Karpas-422 (cell line): ENCODE data around the gene GNG7. TPM values are rescaled to one million over a fixed set of nuclear protein-coding genes. Genes with fewer than 3 reads are reported as not detected.

Source experiments
- DNase-seq: peaks from one replicate; pipeline ENCODE4 v3.0.0-alpha.2; 2015
- H2AFZ ChIP-seq: fragments of 200-600 bp; sonication (generic); 2 replicates; pipeline ENCODE4 v1.6.1; 2014; ENCODE audit warnings: antibody characterized with exemption, low read length, mixed read lengths
- H3K27ac ChIP-seq: fragments of 200-600 bp; sonication (generic); 2 replicates; pipeline ENCODE4 v1.5.1; 2014; ENCODE audit warnings: mild to moderate bottlenecking, low read length, moderate library complexity
- H3K27me3 ChIP-seq: fragments of 200-600 bp; sonication (generic); 2 replicates; pipeline ENCODE4 v1.6.1; 2014; ENCODE audit warnings: low read length, mixed read lengths
- H3K36me3 ChIP-seq: fragments of 200-600 bp; sonication (generic); 2 replicates; pipeline ENCODE4 v1.6.1; 2014; ENCODE audit warnings: low read length, mixed read lengths; ENCODE audit not compliant: insufficient read depth
- H3K4me1 ChIP-seq: fragments of 200-600 bp; sonication (generic); 2 replicates; pipeline ENCODE4 v1.6.1; 2014; ENCODE audit warnings: mild to moderate bottlenecking, low read length, mixed read lengths
- H3K4me2 ChIP-seq: fragments of 200-600 bp; sonication (generic); 2 replicates; pipeline ENCODE4 v1.6.1; 2014; ENCODE audit warnings: low read length, low read depth, mild to moderate bottlenecking; ENCODE audit not compliant: poor library complexity, severe bottlenecking
- H3K4me3 ChIP-seq: fragments of 200-600 bp; sonication (generic); 2 replicates; pipeline ENCODE4 v1.5.1; 2014; ENCODE audit warnings: mild to moderate bottlenecking, antibody characterized with exemption, low read length, mixed read lengths
- H3K79me2 ChIP-seq: fragments of 200-600 bp; sonication (generic); 2 replicates; pipeline ENCODE4 v1.6.1; 2014; ENCODE audit warnings: mild to moderate bottlenecking, low read length, mixed read lengths
- H3K9ac ChIP-seq: fragments of 200-600 bp; sonication (generic); 2 replicates; pipeline ENCODE4 v1.6.0; 2014; ENCODE audit warnings: low read length
- H3K9me2 ChIP-seq: fragments of 200-600 bp; sonication (generic), shearing (Covaris generic); replicated peaks from 2 replicates; pipeline ENCODE4 v1.6.0; 2014; ENCODE audit warnings: mild to moderate bottlenecking, low read length, moderate library complexity; ENCODE audit not compliant: insufficient read depth
- H3K9me3 ChIP-seq: fragments of 300-700, 200-600 bp; sonication (generic); 2 replicates; pipeline ENCODE4 v1.6.1; 2014; ENCODE audit warnings: low read length, mixed read lengths
- H4K20me1 ChIP-seq: fragments of 200-600 bp; sonication (generic); 2 replicates; pipeline ENCODE4 v1.6.1; 2014; ENCODE audit warnings: mild to moderate bottlenecking, antibody characterized with exemption, low read length, low read depth; ENCODE audit not compliant: insufficient read depth
- total RNA-seq: library from RNA; depleted of rRNA; stranded (reverse); fragments of >200 nt; shearing (Covaris generic); gene quantifications from 2 replicates; pipeline ENCODE4 v1.2.3, GENCODE V29; 2014; ENCODE audit warnings: low replicate concordance

GNG7 gene
- total RNA-seq, 1 experiment from 2014 or later = 0.19 TPM

DNA sequence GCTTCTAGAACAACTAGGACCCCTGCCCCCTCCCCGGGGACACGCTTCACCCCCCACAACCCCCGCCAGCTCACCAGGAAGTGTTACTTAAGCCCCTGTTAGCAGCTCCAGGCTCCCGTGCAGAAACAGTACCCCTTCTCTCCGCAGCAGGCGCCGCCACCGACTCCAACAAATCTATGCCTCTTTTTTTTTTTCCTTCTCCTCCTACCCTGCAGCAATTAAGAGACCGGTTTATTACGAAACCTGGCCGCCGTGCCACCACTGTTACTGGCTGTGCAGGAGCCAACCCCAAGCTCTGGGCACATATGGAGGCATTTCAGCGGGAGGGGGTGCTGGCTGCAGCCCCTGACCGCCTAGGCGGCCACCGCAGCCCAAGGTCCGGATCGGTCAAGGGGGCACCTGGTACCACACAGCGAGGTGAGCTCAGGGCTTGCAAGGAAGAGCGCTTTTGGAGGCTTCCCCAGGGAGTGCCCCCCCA, 224.2 kb downstream of the GNG7 start:
- H3K9ac ChIP-seq = peak overlapping the region; percentile 81
- DNase-seq = peak; percentile 79

DNA sequence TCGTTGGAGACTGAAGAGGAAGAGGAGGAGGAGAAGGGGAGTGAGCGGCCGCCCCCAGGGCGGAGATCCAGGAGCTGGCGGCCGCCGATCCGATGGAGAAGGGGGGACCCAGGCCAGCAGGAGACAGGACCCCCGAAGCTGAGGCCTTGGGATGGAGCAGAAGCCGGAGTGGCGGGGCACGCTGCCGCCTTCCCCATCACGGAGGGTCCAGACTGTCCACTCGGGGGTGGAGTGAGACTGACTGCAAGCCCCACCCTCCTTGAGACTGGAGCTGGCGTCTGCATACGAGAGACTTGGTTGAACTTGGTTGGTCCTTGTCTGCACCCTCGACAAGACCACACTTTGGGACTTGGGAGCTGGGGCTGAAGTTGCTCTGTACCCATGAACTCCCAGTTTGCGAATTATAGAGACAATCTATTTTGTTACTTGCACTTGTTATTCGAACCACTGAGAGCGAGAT, 224.7 kb downstream of the GNG7 start:
- Histone ChIP-seq H3K4me3 (peak overlapping the region; percentile 75), H3K27me3 (no peaks in the 10 kb centered on the region), H3K36me3 (no peaks in the 10 kb centered on the region; the same call in 1 of the 2 replicates), H2AFZ (no peak overlapping the region), H3K4me2 (peak overlapping the region; percentile 83), H3K79me2 (no peaks in the 10 kb centered on the region; the same call in 1 of the 2 replicates), H3K9me3 (no peaks in the 10 kb centered on the region), H4K20me1 (peaks cover 9% of the 10 kb centered on the region; the same call in 1 of the 2 replicates), H3K27ac (peak overlapping the region; percentile 40), H3K9me2 (no peaks in the 10 kb centered on the region), H3K9ac (peak overlapping the region; percentile 81), H3K4me1 (peaks cover 50% of the 10 kb centered on the region)
- DNase-seq = peak; percentile 67

More for the DNA sequence above, 224.2 kb downstream of the GNG7 start:
- Histone ChIP-seq H3K27ac (peak overlapping the region; percentile 40), H3K4me3 (peak overlapping the region; percentile 75), H3K36me3 (no peaks in the 10 kb centered on the region; the same call in 1 of the 2 replicates), H4K20me1 (peaks cover 9% of the 10 kb centered on the region; the same call in 1 of the 2 replicates), H3K79me2 (no peaks in the 10 kb centered on the region; the same call in 1 of the 2 replicates), H3K9me3 (no peaks in the 10 kb centered on the region), H3K4me2 (peak overlapping the region; percentile 83), H2AFZ (no peak overlapping the region), H3K9me2 (no peaks in the 10 kb centered on the region), H3K4me1 (peaks cover 50% of the 10 kb centered on the region), H3K27me3 (no peaks in the 10 kb centered on the region)

DNA sequence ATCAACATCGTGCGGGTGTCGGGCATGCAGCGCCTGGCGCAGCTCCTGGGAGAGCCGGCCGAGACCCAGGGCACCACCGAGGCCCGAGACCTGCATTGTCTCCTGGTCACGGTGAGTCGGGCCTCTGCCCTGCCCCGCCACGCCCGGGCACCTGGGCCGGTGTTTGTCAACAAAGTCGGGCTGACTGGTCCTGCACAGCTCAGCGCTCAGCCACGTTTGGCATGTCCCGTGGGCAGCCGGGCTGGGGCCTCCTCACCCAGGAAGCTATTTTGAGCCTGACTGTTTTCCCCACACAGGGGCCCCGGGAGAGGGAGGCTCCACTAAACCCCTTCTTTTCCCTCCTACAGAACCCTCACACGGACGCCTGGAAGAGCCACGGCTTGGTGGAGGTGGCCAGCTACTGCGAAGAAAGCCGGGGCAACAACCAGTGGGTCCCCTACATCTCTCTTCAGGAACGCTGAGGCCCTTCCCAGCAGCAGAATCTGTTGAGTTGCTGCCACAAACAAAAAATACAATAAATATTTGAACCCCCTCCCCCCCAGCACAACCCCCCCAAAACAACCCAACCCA, 225.3 kb downstream of the GNG7 start:
- Histone ChIP-seq H3K9me3 (no peaks in the 10 kb centered on the region), H3K27me3 (no peaks in the 10 kb centered on the region), H2AFZ (no peak overlapping the region), H3K9me2 (no peaks in the 10 kb centered on the region), H3K27ac (peak overlapping the region; percentile 40), H3K4me1 (peaks cover 50% of the 10 kb centered on the region), H4K20me1 (peaks cover 9% of the 10 kb centered on the region; the same call in 1 of the 2 replicates), H3K79me2 (no peaks in the 10 kb centered on the region; the same call in 1 of the 2 replicates), H3K4me2 (peak overlapping the region; percentile 83), H3K36me3 (no peaks in the 10 kb centered on the region; the same call in 1 of the 2 replicates), H3K9ac (peak overlapping the region; percentile 81), H3K4me3 (peak overlapping the region; percentile 75)
- DNase-seq = peak; percentile 52

DNA sequence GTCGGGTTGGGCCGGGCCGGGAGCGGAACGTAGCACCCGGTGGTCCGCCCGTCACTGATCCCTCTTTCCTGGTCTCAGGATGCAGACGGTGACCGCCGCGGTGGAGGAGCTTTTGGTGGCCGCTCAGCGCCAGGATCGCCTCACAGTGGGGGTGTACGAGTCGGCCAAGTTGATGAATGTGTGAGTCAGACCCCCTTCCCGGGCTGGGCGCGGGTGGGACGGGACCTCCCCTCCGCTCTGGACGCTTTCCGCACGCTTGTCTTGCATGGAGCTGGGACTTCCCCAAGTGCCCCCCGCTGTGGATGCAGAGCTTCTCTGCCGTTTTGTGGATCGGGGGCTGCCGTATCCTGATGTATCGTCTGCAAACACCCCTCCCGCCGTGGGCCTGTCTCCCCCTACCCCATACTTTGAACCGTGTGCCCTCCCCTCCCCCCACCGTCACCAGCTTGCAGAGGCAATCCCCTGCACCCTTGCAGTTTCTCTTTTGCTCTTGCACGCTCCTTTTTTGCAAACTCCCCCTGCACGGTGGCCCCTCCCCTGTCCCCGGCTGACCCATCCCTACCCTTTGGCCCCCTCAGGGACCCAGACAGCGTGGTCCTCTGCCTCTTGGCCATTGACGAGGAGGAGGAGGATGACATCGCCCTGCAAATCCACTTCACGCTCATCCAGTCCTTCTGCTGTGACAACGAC, 225.9 kb downstream of the GNG7 start:
- Histone ChIP-seq H3K9ac (peak overlapping the region; percentile 81), H2AFZ (no peak overlapping the region), H4K20me1 (peaks cover 9% of the 10 kb centered on the region; the same call in 1 of the 2 replicates), H3K27ac (peak overlapping the region; percentile 40), H3K79me2 (no peaks in the 10 kb centered on the region; the same call in 1 of the 2 replicates), H3K9me2 (no peaks in the 10 kb centered on the region), H3K9me3 (no peaks in the 10 kb centered on the region), H3K36me3 (no peaks in the 10 kb centered on the region; the same call in 1 of the 2 replicates), H3K4me2 (peak overlapping the region; percentile 83), H3K4me3 (peak overlapping the region; percentile 75), H3K27me3 (no peaks in the 10 kb centered on the region), H3K4me1 (peaks cover 50% of the 10 kb centered on the region)
- DNase-seq = peak; percentile 66

DNA sequence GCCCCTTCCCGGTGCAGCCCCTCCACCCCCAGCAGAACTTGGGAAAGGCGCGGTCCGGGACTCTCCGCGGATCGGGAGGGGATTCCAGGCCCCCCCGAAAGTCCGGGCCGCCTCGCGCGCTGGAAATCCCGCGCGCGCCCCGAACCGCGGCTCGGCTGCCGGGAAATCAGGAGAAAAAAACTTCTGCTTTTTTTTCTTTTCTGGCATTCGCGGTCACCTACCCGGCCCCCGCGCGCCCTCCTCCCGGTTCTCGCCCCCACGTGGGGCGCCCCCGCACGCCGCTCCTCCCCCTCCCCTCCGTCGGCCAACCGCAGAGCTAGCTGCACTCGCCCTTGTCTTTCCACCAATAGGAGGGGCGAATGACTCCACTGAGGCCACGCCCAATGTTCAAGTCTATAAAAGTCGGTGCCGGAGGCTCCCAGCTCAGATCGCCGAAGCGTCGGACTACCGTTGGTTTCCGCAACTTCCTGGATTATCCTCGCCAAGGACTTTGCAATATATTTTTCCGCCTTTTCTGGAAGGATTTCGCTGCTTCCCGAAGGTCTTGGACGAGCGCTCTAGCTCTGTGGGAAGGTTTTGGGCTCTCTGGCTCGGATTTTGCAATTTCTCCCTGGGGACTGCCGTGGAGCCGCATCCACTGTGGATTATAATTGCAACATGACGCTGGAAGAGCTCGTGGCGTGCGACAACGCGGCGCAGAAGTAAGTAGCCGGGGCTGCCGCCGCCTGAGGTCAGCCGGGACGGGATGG, 226.6 kb downstream of the GNG7 start, which contains the start of gene GADD45B:
Gene GADD45B, plus strand, starts transcription at position 426 of the 749 bp plus-strand sequence. Its CDS starts 232 bp downstream, at position 658.
- no peaks in the 10 kb centered on the region for H3K9me3 ChIP-seq
- no peaks in the 10 kb centered on the region for H3K9me2 ChIP-seq
- peak within 1 kb of the TSS; percentile 83 for H3K4me2 ChIP-seq
- no peaks in the 10 kb centered on the region for H3K27me3 ChIP-seq
- no peak within 1 kb of the TSS for H2AFZ ChIP-seq
- H3K9ac ChIP-seq = peak within 1 kb of the TSS; percentile 81
- peak within 1 kb of the TSS; percentile 40 for H3K27ac ChIP-seq
- DNase-seq = peak; percentile 99
- H4K20me1 ChIP-seq = peaks cover 9% of the 10 kb centered on the region; the same call in 1 of the 2 replicates
- H3K4me1 ChIP-seq = peaks cover 50% of the 10 kb centered on the region
- no peaks in the 10 kb centered on the region; the same call in 1 of the 2 replicates for H3K79me2 ChIP-seq
- no peaks in the 10 kb centered on the region; the same call in 1 of the 2 replicates for H3K36me3 ChIP-seq
- peak within 1 kb of the TSS; percentile 75 for H3K4me3 ChIP-seq

DNA sequence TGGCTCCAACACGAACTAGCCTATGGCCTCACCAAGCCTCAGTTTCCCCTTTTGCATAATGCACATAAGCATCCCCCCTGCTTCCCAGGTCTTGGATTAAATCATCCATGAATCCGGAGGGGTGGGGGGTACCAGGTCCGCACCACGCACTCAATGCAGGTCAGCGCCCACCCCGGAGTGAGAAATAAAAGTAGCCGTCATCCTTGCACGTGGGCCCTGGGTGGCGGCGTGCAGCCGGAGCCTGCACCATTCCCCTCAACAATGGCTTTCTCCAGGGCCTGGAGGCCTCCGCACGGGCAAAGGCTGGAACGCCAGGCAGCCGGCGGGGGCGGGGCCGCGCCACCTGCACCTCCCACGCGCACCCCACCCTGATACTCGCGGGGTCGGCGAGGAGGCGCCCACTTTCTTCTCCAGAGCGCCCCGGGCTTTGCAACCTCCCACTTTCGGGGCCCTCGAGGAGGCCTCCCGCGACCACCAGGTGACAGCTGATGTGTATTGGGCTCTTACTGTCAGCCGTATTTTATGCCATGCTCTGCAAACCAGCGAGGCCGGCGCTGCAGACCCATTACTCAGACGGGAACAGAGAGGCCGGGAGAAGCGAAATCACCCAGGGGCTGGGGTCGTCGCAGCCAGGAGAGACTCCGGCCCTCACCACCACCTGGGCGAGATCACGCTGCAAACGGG, 227.3 kb downstream of the GNG7 start:
- H3K4me2 ChIP-seq = peak overlapping the region; percentile 47
- H3K27ac ChIP-seq = no peak overlapping the region
- H3K79me2 ChIP-seq = no peaks in the 10 kb centered on the region; the same call in 1 of the 2 replicates
- no peaks in the 10 kb centered on the region for H3K9me3 ChIP-seq
- H3K9ac ChIP-seq = no peak overlapping the region
- H3K9me2 ChIP-seq = no peaks in the 10 kb centered on the region
- no peak overlapping the region; the same call in 1 of the 2 replicates for H3K4me3 ChIP-seq
- H2AFZ ChIP-seq = no peak overlapping the region
- DNase-seq = peak; percentile 51
- H3K27me3 ChIP-seq = no peaks in the 10 kb centered on the region
- no peaks in the 10 kb centered on the region; the same call in 1 of the 2 replicates for H3K36me3 ChIP-seq
- peaks cover 50% of the 10 kb centered on the region for H3K4me1 ChIP-seq
- H4K20me1 ChIP-seq = peaks cover 9% of the 10 kb centered on the region; the same call in 1 of the 2 replicates

DNA sequence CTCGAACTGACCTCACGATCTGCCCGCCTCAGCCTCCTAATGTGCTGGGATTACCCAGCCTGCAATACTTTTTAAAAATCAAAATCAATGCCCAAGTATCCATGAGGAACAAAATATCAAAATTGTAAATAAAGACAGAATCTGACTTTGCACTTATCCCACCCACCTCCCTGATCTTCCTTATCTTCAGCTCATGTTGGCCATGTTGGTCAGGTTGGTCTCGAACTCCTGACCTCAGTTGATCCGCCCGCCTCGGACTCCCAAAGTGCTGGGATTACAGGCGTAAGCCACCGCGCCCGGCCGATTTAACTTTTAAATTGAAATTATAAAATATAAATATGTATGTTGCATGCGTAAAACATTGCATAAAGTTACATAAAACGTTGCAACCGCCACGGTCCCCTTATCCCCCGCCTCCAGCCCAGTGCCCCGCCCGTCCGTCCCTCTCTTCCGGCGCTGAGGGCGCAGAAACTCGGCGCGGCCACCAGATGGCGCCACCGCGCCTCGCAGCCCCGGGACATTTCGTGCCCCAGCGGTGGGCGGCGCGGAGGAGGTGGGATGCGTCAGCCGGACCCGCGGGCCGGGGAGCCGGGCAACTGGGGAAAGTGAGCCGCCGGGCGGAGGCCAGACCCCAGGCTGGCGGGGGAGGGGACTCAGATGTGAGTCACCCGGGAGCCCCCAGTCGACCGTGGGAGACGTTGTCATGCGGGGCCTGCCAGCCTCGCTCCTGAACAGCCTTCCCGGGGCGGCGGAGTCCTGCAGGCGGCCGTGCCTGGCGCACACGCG, 228.1 kb downstream of the GNG7 start:
- Histone ChIP-seq H3K9ac (no peak overlapping the region), H3K4me2 (peak overlapping the region; percentile 47), H3K9me3 (no peaks in the 10 kb centered on the region), H4K20me1 (peaks cover 9% of the 10 kb centered on the region; the same call in 1 of the 2 replicates), H2AFZ (no peak overlapping the region), H3K9me2 (no peaks in the 10 kb centered on the region), H3K4me3 (no peak overlapping the region; the same call in 1 of the 2 replicates), H3K27ac (no peak overlapping the region), H3K36me3 (no peaks in the 10 kb centered on the region; the same call in 1 of the 2 replicates), H3K4me1 (peaks cover 47% of the 10 kb centered on the region), H3K27me3 (no peaks in the 10 kb centered on the region), H3K79me2 (no peaks in the 10 kb centered on the region; the same call in 1 of the 2 replicates)
- DNase-seq = peak; percentile 93
